Activated CD8-positive, alpha-beta memory T cell treated with anti-CD3 and anti-CD28 coated beads for 36 hours (primary cell): Measurements from ENCODE around the gene CAND2. TPM values are rescaled to one million over a fixed set of nuclear protein-coding genes. Genes with fewer than 3 reads are reported as not detected.
"Not testable (repeated sequence)": the region's sequence is repeated elsewhere in the genome, so short reads cannot be mapped to it uniquely, and the experiment has no call there.

Experiments used
- CTCF ChIA-PET: fragments of 350-600 bp; sonication (Branson Sonifier 250); formaldehyde crosslinking; loops from one replicate; lab custom pipeline; 2021; ENCODE audit warnings: antibody characterized with exemption; lab: Charles Lee
- POLR2A ChIA-PET: fragments of 350-600 bp; sonication (Branson Sonifier 250); formaldehyde crosslinking; loops from one replicate; lab custom pipeline; 2021; ENCODE audit warnings: antibody characterized with exemption; lab: Charles Lee
- total RNA-seq, 2 experiments: library from RNA; stranded (reverse); gene quantifications; one replicate each; pipeline ENCODE4 v1.2.3, GENCODE V29; 2021

CAND2 gene
- total RNA-seq, 2 experiments from 2014 or later, result 1.0 to 2.6 TPM

DNA sequence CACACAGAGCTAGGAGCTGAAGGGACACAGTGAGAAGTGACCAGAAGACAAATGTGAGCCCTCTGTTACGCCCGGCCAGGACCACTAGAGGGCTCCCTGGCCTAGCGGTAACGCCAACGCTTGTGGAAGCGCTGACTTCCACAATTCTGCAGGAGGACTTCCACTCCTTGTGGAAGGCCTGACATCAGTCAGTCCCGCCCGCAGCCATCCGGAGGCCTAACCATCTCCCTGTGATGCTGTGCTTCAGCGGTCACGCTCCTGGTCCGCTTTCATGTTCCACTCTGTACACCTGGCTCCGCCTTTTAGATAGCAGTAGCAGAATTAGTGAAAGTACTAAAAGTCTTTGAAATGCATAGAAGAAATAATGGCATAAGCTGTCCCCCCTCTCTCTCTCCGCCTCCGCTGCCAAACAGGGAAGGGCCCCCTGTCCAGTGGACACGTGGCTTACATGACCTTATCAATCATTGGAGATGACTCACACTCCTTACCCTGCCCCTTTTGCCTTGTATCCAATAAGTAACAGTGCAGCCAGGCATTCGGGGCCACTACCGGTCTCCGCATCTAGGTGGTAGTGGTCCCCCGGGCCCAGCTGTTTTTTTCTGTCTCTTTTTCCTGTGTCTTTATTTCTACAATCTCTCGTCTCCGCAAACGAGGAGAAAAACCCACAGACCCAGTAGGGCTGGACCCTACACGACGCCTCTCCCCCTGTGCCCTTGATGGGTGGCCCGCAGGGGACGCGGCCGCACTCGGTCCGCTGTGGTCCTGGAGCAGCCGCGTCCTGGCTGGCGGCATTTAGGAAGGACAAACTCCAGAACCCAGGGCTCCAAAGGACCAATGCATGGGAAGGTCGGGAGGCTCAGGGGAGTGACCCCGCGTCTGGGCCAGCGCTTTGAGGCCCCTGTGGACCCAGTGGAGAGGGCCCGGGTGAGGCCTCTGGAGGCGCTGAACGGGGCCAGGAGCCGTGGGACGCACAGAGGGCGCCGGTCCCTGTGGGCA, 71.9 kb downstream of the CAND2 start:
- ChIA-PET POLR2A (no interaction called here), CTCF (interaction anchor here (0.9 to 1.9 kb wide), 10 partner anchors 11 to 116 kb away, joined by 3 to 8 read pairs (median 4); partner anchors contain the start of gene RPL32)

- POLR2A ChIA-PET, result no interaction called here
Measured at GRCh38 chr3:12869035-12869621, 72.6 kb downstream of the CAND2 start.

DNA sequence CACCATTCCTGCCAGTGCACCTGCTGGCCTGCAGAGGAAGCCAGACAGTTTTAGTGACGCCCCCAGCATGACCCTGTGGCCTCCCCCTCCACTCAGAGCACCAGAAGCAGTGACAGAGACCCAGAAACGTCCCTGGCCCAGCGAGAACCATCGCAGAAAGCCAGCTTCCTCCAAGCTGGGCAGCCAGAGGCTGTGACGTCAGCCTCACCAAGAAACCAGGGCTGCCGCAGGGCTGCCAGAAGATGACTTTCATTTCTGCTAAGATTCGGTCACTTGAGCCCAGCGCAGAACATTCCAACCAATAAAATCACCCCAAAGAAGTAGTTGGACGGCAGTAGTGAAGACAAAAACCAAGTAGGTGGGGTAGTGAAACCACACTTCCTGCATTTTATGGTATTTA, 74.5 kb downstream of the CAND2 start:
- POLR2A ChIA-PET, result no interaction called here
- CTCF ChIA-PET, result interaction anchor here (0.8 to 1.2 kb wide), 3 partner anchors 20 to 31 kb away, joined by 3 to 4 read pairs (median 3); no protein-coding TSS in a partner anchor

More at GRCh38 chr3:12869035-12869621, 72.6 kb downstream of the CAND2 start:
- CTCF ChIA-PET, result interaction anchor here (1.0 to 1.9 kb wide), 4 partner anchors 10 to 115 kb away, joined by 4 to 8 read pairs (median 6); no protein-coding TSS in a partner anchor

- CTCF ChIA-PET, result interaction anchor here (1.0 kb wide), 1 partner anchor 19 kb away, joined by 3 read pairs; no protein-coding TSS in a partner anchor
- POLR2A ChIA-PET, result no interaction called here
Measured at GRCh38 chr3:12871404-12871983, 75.0 kb downstream of the CAND2 start.

GRCh38 chr3:12875857-12876836, 79.7 kb downstream of the CAND2 start:
- ChIA-PET POLR2A (interaction anchor here (1.1 kb wide), 1 partner anchor 41 kb away, joined by 4 read pairs; no protein-coding TSS in a partner anchor), CTCF (no interaction called here)

GRCh38 chr3:12877040-12877439, 80.6 kb downstream of the CAND2 start:
- POLR2A ChIA-PET, result interaction anchor here (1.1 kb wide), 1 partner anchor 42 kb away, joined by 4 read pairs; no protein-coding TSS in a partner anchor
- CTCF ChIA-PET, result no interaction called here

GRCh38 chr3:12878141-12878574, 81.7 kb downstream of the CAND2 start:
- CTCF ChIA-PET, result interaction anchor here (1.0 to 1.6 kb wide), 2 partner anchors 10 to 36 kb away, joined by 3 to 5 read pairs; no protein-coding TSS in a partner anchor

DNA sequence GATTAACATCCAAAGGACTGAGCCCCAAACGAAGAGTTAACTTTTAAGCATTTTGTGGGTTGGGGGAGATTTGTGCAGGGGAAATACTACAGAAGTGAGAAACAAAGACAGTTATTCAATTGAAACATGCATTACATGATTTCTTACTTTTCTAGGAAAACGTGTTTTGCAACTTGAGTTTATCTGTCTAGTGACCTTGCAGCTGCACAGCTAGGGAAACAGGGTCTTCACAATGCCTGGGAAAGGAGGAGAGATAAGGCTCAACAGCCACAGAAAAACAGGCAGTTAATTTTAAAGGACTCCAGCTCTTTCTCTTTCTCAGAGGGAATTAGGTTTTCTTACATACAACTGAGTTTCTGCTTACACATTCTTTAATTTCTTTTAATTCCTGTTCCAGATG, 82.3 kb downstream of the CAND2 start:
- CTCF ChIA-PET, result interaction anchor here (1.6 kb wide), 1 partner anchor 10 kb away, joined by 5 read pairs; no protein-coding TSS in a partner anchor
- POLR2A ChIA-PET, result not testable (repeated sequence)

More at GRCh38 chr3:12878141-12878574, 81.7 kb downstream of the CAND2 start:
- POLR2A ChIA-PET, result interaction anchor here (0.6 kb wide), 1 partner anchor 448 kb away, joined by 3 read pairs; no protein-coding TSS in a partner anchor

DNA sequence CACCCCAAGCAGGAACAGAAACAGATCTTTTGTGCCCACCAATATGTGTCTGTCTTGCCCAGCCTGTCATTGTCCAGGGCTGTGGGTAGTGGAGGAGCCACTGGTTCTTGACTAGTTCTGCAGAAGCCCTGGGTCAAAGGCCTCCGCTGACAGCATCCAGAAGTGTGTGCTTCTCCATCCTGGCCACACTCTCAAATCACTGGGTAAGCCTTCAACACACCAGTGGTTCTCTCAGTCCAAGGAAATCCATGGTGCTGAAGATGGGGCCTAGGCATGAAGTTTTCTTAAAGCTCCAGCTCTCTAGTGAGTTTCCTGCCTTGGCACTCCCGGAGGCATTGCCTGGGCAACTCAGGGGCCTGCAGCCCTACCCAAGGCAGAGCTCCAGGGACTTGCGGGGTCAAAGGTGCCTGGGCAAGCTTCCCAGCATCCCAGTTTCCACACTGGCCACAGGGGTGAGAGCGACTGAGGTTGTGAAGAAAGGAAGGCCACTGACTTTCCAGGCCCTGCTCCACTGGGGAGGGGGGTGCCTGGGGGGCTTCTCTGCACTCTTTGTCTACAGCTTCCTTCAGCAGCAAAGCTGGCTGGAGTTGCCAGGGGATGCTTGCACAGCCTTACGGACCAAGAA, 82.8 kb downstream of the CAND2 start:
- ChIA-PET CTCF (interaction anchor here (1.6 to 1.7 kb wide), 2 partner anchors 11 to 14 kb away, joined by 4 to 5 read pairs; no protein-coding TSS in a partner anchor), POLR2A (no interaction called here)

- CTCF ChIA-PET, result not testable (repeated sequence)
Measured at GRCh38 chr3:12881858-12882257, 85.4 kb downstream of the CAND2 start.

DNA sequence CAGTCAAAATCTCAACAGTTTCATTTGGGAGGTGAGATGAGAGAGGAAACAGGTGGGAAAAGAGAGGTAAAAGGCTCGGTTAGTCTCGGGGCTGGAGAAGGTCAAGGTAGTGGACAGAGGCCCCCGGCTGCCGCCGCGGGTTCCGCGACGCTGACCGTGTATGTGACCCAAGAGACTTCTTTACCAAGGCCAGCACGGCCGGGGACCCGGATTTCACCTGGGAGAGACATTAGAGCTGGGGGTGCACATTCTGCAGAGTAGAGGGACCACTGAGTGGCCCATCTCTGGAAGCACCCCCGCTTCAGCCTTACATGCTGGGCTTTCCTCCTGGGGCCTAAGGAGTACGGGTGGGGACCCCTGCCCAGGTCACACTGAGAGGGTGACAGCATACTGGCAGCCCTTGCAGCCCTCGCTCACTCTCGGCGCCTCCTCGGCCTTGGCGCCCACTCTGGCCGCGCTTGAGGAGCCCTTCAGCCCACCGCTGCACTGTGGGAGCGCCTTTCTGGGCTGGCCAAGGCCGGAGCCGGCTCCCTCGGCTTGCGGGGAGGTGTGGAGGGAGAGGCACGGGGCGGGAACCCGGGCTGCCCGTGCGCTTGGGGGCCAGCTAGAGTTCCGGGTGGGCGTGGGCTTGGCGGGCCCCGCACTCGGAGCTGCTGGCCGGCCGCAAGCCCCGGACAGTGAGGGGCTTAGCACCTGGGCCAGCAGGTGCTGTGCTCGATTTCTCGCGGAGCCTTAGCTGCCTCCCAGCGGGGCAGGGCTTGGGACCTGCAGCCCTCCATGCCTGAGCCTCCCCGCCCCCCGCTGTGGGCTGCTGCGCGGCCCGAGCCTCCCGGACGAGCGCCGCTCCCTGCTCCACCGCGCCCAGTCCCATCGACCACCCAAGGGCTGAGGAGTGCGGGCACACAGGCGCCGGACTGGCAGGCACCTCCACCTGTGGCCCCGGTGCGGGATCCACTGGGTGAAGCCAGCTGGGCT, 86.1 kb downstream of the CAND2 start:
- POLR2A ChIA-PET, result no interaction called here
- CTCF ChIA-PET, result interaction anchor here (1.1 kb wide), 1 partner anchor 163 kb away, joined by 3 read pairs; no protein-coding TSS in a partner anchor

More at GRCh38 chr3:12881858-12882257, 85.4 kb downstream of the CAND2 start:
- POLR2A ChIA-PET, result not testable (repeated sequence)

DNA sequence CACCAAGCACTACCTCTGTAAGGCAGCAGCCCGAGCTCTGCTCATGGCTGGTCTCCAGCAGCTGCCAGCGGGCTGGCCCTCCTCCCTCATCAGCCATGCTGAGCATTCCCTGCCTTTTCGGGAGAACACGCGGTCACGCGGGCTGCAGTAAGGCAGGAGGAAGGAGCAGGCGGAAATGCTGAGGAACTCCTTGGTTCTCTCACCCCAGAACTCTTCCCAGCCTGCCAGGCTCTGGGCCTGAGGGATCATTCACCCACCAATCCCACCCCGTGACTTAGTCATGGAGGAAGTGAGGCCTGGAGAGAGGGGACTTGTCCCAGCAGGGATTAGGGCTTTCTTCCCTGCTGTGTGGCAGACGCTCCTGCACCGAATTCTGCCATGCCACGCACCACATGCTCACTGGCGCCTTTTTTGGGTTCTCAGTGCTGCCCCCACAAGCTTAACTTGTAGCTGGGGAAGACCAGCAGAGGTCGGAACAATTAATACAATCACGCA, 87.8 kb downstream of the CAND2 start:
- POLR2A ChIA-PET, result no interaction called here
- CTCF ChIA-PET, result no interaction called here
